Immature natural killer cell (primary cell): ENCODE measurements around the gene CUEDC1. TPM values are rescaled to one million over a fixed set of nuclear protein-coding genes. Genes with fewer than 3 reads are reported as not detected.
"Not testable (repeated sequence)": the region's sequence is repeated elsewhere in the genome, so short reads cannot be mapped to it uniquely, and the experiment has no call there.

Experiments used
- DNase-seq, 3 donors: peaks; one replicate each; pipeline ENCODE4 v3.0.0; 2022; ENCODE audit warnings: mixed read lengths in 1 of 3
- H3K27ac Mint-ChIP-seq, 6 donors: one replicate each; pipeline ENCODE4 v1.8.0; 2020; ENCODE audit warnings: mixed read lengths in 6 of 6, mild to moderate bottlenecking in 5 of 6, inconsistent platforms in 4 of 6, moderate library complexity in 3 of 6
- H3K27me3 Mint-ChIP-seq, 3 donors: one replicate each; pipeline ENCODE4 v1.8.0; 2020 to 2021; ENCODE audit warnings: low read depth in 3 of 3, mild to moderate bottlenecking in 3 of 3, mixed read lengths in 3 of 3, moderate library complexity in 3 of 3, inconsistent platforms in 1 of 3
- H3K36me3 Mint-ChIP-seq, 3 donors: one replicate each; pipeline ENCODE4 v1.8.0; 2020; ENCODE audit warnings: mixed read lengths in 3 of 3, inconsistent platforms in 2 of 3, mild to moderate bottlenecking in 2 of 3
- H3K4me1 Mint-ChIP-seq, 2 donors: one replicate each; pipeline ENCODE4 v1.8.0; 2020; ENCODE audit warnings: inconsistent platforms in 2 of 2, mild to moderate bottlenecking in 2 of 2, mixed read lengths in 2 of 2, moderate library complexity in 1 of 2
- H3K4me3 Mint-ChIP-seq, 5 donors: one replicate each; pipeline ENCODE4 v1.8.0; 2020; ENCODE audit warnings: mild to moderate bottlenecking in 5 of 5, mixed read lengths in 5 of 5, inconsistent platforms in 3 of 5, moderate library complexity in 3 of 5
- H3K9me3 Mint-ChIP-seq, 6 donors: one replicate each; pipeline ENCODE4 v1.8.0; 2020; ENCODE audit warnings: mild to moderate bottlenecking in 6 of 6, mixed read lengths in 6 of 6, inconsistent platforms in 4 of 6, moderate library complexity in 3 of 6
- polyA plus RNA-seq, 3 donors: library from polyadenylated mRNA; unstranded; fragments of 300-500 nt; fragmentation: Illumina TruSeq; gene quantifications; one replicate each; pipeline ENCODE4 v1.2.3, GENCODE V29; 2021

The CUEDC1 gene
- polyA plus RNA-seq, 3 donors from 2014 or later, result 0.43 to 2.5 (median 0.52) TPM

DNA sequence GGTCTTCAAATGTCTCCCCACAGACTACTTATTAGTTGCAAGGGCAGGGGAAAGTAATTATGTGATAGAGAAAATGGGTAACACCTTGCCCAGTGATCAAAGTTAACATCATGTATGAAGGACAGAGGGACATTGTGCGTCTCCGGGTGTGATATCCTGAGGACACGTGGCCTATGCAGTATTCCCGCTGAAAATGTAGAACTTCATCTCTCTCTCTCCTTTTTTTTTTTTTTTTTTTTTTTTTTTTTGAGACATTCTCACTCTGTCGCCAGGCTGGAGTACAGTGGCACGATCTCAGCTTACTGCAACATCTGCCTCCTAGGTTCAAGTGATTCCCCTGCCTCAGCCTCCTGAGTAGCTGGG lies 7.9 kb upstream of the CUEDC1 start:
- Mint-ChIP-seq H3K4me1 (no peaks in the 10 kb centered on the region), H3K4me3 (no peak overlapping the region), H3K9me3 (no peaks in the 10 kb centered on the region), H3K27me3 (peaks cover 5 to 12% (median 7%) of the 10 kb centered on the region in 3 donors), H3K27ac (no peak overlapping the region), H3K36me3 (peaks cover 0 to 4% (median 0%) of the 10 kb centered on the region in 3 donors)
- no peak for DNase-seq

DNA sequence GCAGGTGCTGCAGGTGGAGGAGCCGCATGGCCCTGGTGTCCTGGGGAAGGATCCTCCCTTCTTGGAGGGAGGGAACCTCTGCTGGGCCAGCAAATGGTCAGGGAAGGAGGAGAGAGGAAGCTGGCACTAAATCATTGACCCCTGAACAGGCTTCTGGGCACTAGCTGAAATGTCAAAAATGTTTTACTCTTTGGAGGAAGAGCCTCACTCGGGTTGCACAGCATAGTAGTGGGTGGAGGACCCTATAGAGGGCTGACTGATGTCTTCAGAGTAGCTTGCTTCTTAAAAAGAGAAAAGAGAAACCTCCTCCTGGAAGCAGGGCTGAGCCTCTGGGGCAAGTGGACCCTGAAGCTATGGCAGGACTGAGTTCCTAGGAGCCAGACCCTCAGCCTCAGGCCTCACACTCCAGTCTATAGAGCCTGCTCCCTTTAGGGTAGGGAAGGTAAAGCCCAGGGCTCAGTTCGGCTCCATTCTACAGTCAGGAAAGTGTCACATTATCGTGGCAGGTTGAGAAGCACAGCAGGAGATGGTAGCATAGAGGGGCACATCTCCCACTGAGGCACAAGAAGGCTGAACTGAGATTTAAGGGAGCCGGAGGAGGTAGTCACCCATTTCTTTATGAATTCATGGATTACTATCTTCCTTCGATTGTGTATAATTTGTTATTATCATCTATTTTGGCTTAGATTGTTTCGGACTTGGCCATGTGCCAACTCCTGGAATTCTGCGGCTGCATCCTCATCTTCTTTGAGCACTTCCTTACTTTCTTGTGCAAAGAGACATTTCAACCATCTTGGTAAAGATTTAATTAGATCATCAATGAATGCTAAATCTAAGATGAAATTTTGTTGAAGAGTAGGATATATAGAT lies 7.3 kb upstream of the CUEDC1 start:
- Mint-ChIP-seq H3K4me1 (peaks cover under 1 to 4% of the 10 kb centered on the region in 2 donors), H3K9me3 (no peaks in the 10 kb centered on the region), H3K36me3 (peaks cover 0 to 6% (median 0%) of the 10 kb centered on the region in 3 donors), H3K27ac (no peak overlapping the region), H3K4me3 (no peak overlapping the region), H3K27me3 (peaks cover 8 to 15% (median 8%) of the 10 kb centered on the region in 3 donors)
- DNase-seq, result no peak

DNA sequence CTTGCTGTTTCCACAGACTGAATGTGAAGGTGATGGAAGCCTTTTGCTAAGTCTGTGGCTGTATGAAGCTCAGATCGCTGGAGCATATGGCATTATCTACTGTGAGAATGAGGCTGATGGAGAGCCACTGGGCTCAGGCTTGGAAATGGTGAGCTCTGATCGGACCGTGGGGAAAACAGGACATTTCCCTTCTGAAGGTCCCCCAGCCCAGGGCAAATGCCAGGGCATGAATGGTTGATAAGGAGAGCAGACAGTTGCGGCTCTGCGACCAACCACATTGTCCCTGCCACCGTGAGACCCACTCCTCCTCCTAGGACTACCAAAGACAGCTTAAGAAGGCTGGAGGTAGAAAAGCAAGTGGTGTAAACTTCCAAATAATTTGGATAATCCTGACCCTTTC lies 4.7 kb upstream of the CUEDC1 start:
- DNase-seq, result no peak
- H3K9me3 Mint-ChIP-seq, result no peaks in the 10 kb centered on the region
- peaks cover 0 to 8% (median 0%) of the 10 kb centered on the region in 3 donors for H3K36me3 Mint-ChIP-seq
- H3K27me3 Mint-ChIP-seq, result peaks cover 14 to 25% (median 21%) of the 10 kb centered on the region in 3 donors
- H3K27ac Mint-ChIP-seq, result no peak overlapping the region
- peaks cover 15 to 23% of the 10 kb centered on the region in 2 donors for H3K4me1 Mint-ChIP-seq
- H3K4me3 Mint-ChIP-seq, result no peak overlapping the region

DNA sequence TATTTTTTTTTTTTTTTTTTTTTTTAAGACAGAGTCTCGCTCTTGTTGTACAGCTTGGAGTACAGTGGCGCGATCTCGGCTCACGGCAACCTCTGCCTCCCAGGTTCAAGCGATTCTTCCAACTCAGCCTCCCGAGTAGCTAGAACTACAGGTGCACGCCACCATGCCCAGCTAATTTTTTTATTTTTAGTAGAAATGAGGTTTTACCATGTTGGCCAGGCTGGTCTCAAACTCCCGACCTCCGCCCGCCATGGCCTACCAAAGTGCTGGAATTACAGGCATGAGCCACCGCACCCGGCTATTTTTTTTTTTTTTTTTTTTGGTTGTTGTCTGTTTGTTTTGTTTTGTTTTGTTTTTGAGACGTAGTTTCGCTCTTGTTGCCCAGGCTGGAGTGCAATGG lies 3.2 kb upstream of the CUEDC1 start:
- H3K4me1 Mint-ChIP-seq, result peaks cover 20 to 31% of the 10 kb centered on the region in 2 donors

DNA sequence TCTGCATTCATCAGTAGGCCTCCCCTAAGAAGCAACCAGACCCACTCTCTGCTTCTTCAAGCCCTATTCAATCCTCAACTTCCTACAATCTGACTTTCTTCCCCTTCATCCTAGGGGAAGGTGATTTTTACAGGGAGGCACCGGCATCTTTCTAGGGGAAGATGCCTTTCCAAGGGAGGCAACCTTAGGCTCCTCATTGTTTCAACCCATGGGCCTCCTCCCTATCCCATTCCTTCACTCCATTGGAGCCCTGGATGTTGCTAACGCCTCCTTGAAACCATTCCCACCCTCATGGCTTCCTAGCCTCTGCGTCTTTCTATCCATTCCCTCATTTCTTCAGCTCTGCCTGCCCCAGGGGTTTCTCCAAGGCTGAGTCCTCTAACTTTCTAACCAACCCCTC lies 2.7 kb upstream of the CUEDC1 start:
- H3K9me3 Mint-ChIP-seq, result no peaks in the 10 kb centered on the region
- peaks cover 19 to 29% (median 27%) of the 10 kb centered on the region in 3 donors for H3K27me3 Mint-ChIP-seq
- DNase-seq, result no peak
- H3K27ac Mint-ChIP-seq, result no peak overlapping the region
- peaks cover 20 to 31% of the 10 kb centered on the region in 2 donors for H3K4me1 Mint-ChIP-seq
- H3K4me3 Mint-ChIP-seq, result peak overlapping the region in 1 of 5 donors; percentile 67
- peaks cover 0 to 4% (median 0%) of the 10 kb centered on the region in 3 donors for H3K36me3 Mint-ChIP-seq

More for the DNA sequence above, 3.2 kb upstream of the CUEDC1 start:
- peaks cover 19 to 30% (median 27%) of the 10 kb centered on the region in 3 donors for H3K27me3 Mint-ChIP-seq
- not testable (repeated sequence) for H3K36me3 Mint-ChIP-seq, H3K27ac Mint-ChIP-seq, DNase-seq, H3K4me3 Mint-ChIP-seq, H3K9me3 Mint-ChIP-seq

DNA sequence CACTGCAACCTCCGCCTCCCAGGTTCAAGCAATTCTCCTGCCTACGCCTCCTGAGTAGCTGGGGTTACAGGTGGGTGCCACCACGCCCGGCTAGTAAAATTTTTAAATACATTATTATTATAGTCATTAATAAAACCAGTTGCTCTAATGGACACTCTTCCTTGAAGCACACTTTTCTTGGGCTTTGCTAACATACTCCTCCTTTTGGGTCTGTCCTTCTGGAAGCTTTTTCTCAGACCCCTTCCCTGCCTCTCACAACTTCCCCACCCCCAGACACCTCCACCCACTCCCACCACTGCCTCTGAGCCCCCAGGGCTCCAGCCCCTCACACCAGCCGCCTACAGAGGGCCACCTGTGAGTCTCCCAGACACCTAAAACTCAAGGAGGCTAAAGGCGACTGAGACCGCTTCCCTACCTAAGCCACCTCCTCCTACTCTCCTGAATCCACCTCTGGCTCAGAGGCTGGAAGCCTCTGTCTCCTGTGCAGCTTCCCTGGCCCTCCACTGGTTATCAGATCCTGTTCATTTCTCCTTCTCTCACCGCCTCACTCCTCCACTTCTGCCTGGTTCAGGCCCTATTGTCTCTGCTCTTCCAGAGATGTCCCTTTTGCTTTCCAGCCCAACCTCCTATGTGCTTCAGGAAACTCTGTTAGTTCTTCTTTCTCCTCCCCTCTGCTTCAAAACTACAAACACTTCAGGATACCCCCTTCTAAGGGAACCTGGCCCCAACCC lies 2.1 kb upstream of the CUEDC1 start:
- peak overlapping the region in 2 of 5 donors; percentile 64 to 67 for H3K4me3 Mint-ChIP-seq
- peaks cover 0 to 4% (median 0%) of the 10 kb centered on the region in 3 donors for H3K36me3 Mint-ChIP-seq
- H3K27me3 Mint-ChIP-seq, result peaks cover 19 to 30% (median 27%) of the 10 kb centered on the region in 3 donors
- no peak for DNase-seq
- H3K9me3 Mint-ChIP-seq, result no peaks in the 10 kb centered on the region
- peak overlapping the region in 1 of 6 donors; percentile 41 for H3K27ac Mint-ChIP-seq
- peaks cover 20 to 31% of the 10 kb centered on the region in 2 donors for H3K4me1 Mint-ChIP-seq

DNA sequence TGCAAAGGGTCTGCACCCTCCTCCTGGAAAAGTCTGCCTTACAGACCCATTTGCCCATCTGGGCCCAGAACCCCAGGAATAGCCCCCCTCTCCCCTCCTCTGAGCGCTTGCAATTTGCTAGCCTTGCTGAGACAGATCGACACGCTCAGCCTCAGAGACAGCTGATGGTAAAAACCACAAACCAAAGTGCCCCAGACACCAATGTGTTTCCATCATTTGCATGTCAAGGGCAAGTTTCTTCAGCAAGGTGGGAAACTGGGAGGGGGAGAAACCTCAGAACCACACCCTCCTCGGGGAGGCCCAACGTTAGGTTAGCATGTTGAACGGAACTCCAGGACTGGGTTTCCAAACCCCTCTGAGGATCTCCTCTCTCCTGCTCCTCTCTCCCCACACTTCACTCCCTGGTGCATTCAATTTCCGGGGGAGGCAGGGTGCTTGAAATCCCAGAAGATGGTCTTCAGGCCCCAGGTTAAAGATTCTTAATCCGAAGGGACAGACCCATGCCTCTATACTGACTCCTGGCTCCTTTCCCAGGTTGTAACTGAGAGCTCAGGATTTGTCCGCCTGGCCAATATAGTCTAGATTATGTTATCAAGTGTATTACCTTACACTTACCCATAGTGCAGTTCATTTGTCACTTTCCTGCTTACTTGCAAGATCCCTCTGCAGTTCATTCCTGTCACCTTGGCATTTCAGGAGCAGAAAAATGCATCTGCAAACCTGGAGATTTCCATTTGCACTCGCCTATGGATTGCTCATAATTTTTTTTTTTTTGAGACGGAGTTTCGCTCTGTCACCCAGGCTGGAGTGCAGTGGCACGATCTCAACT lies 1.3 kb upstream of the CUEDC1 start:
- Mint-ChIP-seq H3K4me1 (peaks cover 20 to 31% of the 10 kb centered on the region in 2 donors), H3K9me3 (no peaks in the 10 kb centered on the region), H3K4me3 (peak overlapping the region; percentile 77 to 86 (median 83)), H3K27ac (peak overlapping the region in 2 of 6 donors; percentile 57 to 72), H3K36me3 (peaks cover 0 to 4% (median 0%) of the 10 kb centered on the region in 3 donors), H3K27me3 (peaks cover 19 to 28% (median 25%) of the 10 kb centered on the region in 3 donors)
- peak; percentile 66 to 74 (median 74) for DNase-seq

DNA sequence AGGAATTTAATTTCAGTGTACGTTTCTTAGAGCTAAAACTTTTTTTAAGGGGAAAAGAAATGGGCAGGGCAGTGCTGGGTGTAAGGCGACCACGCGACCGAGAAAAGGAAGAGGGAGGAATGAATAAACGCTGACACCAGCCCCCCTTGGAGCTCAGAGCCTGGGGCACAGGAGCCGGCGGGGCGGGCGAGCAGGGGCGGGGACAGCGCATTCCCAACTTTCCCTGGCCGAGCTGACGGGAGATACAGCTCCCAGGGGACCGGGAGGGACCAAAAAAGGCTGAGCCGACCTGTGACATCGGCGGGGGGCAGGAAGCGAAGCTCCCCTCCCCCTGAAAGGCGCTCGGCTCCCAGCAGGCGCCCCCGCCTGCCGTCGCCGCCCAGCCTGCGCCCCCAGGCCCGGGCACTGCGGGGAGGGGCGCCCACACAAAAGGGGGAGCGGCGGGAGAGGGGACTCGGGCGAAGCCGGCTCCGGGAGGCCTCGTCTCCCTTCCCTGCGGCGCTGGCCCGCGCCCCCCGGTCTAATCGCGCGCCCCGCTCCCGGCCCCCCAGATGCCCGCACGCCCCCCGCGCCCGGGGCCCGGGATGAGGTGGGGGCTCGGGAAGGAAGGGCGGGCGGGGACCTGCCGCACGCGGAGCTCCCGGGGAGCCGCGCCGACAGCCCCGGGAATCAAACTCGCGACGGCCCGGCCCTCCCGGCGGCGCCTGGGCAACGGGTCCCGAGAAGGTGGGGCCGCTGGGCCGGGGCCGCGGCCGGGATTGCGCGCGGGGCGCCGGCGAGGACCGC lies 622 bp downstream of the CUEDC1 start:
- no peaks in the 10 kb centered on the region for H3K9me3 Mint-ChIP-seq
- H3K4me1 Mint-ChIP-seq, result peaks cover 33 to 36% of the 10 kb centered on the region in 2 donors
- peak overlapping the region; percentile 62 to 75 (median 69) for H3K4me3 Mint-ChIP-seq
- no peak overlapping the region for H3K27ac Mint-ChIP-seq
- no peak for DNase-seq
- H3K27me3 Mint-ChIP-seq, result peaks cover 19 to 30% (median 25%) of the 10 kb centered on the region in 3 donors
- H3K36me3 Mint-ChIP-seq, result peaks cover 0 to 4% (median 0%) of the 10 kb centered on the region in 3 donors

DNA sequence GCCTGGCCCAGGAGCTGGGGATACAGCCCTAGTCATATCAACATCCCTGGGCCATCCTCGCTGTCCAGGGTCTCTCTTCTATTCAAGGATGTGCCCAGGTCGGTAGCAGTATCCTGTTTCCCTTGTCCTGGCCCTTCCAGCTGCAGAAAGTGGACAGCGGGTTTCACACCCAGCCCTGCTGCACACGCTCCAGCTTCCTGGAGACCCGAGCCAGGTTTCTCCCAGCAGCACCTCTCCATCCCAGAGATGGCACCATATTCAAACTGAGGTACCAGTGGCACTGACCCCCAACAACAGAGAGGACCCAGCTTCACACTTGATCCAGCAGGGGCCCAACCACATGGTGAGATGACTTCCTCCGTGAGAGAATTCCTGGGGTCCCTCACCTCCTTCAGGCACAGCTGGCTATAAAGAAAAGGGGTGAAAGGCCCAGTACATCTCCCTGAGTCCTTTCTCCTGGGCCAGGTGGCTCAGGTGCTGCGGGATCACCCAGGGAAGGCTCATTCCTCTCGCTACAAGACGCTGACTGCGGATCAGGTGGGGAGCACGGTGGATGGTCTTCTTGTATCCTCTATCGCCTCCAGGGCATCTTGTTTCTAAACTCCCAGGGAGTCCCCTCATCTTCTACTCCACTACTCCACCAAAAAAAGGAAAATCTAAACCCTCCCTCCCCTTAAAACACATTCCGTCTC lies 1.4 kb downstream of the CUEDC1 start:
- H3K4me1 Mint-ChIP-seq, result peaks cover 39 to 43% of the 10 kb centered on the region in 2 donors
- no peaks in the 10 kb centered on the region for H3K9me3 Mint-ChIP-seq
- peaks cover 14 to 29% (median 23%) of the 10 kb centered on the region in 3 donors for H3K27me3 Mint-ChIP-seq
- no peak for DNase-seq
- H3K36me3 Mint-ChIP-seq, result peaks cover 0 to 4% (median 0%) of the 10 kb centered on the region in 3 donors
- H3K27ac Mint-ChIP-seq, result no peak overlapping the region
- H3K4me3 Mint-ChIP-seq, result peak overlapping the region; percentile 62 to 75 (median 69)

DNA sequence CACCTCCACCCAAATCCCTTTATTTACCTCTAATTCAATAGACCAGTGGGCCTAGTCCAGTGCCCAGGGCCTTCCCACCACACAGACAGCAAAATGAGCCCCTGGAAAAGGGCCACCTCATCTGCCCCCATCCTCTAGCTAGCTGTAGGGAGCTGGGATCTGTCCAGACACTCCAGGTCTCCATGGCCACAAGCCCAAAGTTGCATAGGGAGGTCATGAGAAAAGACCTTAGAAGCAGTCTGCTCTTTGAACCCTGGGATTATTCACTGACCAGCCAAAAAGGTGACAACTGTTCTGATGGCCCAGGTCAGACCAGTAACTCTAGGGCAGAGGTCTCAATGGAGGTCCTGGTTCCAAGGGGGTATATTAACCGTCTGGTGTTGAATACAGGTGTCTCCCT lies 2.0 kb downstream of the CUEDC1 start:
- Mint-ChIP-seq H3K4me3 (peak overlapping the region in 4 of 5 donors; percentile 69 to 75 (median 71)), H3K36me3 (peaks cover 0 to 7% (median 0%) of the 10 kb centered on the region in 3 donors), H3K9me3 (no peaks in the 10 kb centered on the region), H3K27ac (no peak overlapping the region), H3K4me1 (peaks cover 45 to 50% of the 10 kb centered on the region in 2 donors), H3K27me3 (peaks cover 15 to 32% (median 24%) of the 10 kb centered on the region in 3 donors)
- no peak for DNase-seq

DNA sequence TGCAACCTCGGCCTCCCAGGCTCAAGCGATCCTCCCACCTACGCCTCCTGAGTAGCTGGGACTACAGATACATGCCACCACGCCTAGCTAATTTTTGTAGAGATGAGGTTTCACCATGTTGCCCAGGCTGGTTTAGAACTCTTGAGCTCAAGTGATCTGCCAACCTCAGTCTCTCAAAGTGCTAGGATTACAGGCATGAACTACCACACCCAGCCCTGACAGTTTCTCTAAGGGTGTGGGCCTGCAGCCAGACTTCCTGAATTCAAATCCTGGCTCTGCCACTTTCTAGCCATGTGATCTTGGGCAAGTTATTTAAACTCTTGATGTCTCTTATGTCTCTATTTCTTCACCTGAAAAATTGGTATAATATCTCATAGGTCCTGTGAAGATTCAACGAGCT lies 5.6 kb downstream of the CUEDC1 start:
- no peak overlapping the region for H3K27ac Mint-ChIP-seq
- peak overlapping the region in 4 of 5 donors; percentile 30 to 58 (median 40) for H3K4me3 Mint-ChIP-seq
- no peaks in the 10 kb centered on the region for H3K9me3 Mint-ChIP-seq
- peaks cover 7 to 16% (median 11%) of the 10 kb centered on the region in 3 donors for H3K27me3 Mint-ChIP-seq
- peaks cover 46 to 48% of the 10 kb centered on the region in 2 donors for H3K4me1 Mint-ChIP-seq
- DNase-seq, result no peak
- peaks cover 0 to 3% (median 0%) of the 10 kb centered on the region in 3 donors for H3K36me3 Mint-ChIP-seq
